NCI-H524 (cell line): ENCODE data around the gene PPP4R2.
A peak's percentile ranks its signal among the peaks of the same experiment; 100 is the strongest.
"Not testable (repeated sequence)": the region's sequence is repeated elsewhere in the genome, so short reads cannot be mapped to it uniquely, and the experiment has no call there.

Experiments
- DNase-seq, 2 experiments: peaks; one replicate each; lab custom pipeline; 2025; lab: John Stamatoyannopoulos, UW

The PPP4R2 gene

GRCh38 chr3:72977060-72977808, 19.4 kb upstream of the PPP4R2 start:
- no peak for DNase-seq

GRCh38 chr3:72982609-72983366, 13.8 kb upstream of the PPP4R2 start:
- DNase-seq: no peak

GRCh38 chr3:72985576-72985975, 11.0 kb upstream of the PPP4R2 start:
- no peak for DNase-seq

- no peak for DNase-seq
These were observed 5.8 kb upstream of the PPP4R2 start for GRCh38 chr3:72990701-72991395.

- DNase-seq: no peak
These were observed 5.1 kb upstream of the PPP4R2 start for GRCh38 chr3:72991522-72991921.

GRCh38 chr3:72993391-72993790, 3.2 kb upstream of the PPP4R2 start:
- no peak for DNase-seq

GRCh38 chr3:72995337-72995736, 1.3 kb upstream of the PPP4R2 start:
- no peak for DNase-seq

- no peak for DNase-seq
These were observed 514 bp upstream of the PPP4R2 start for GRCh38 chr3:72996121-72996472.

- peak; percentile 14 to 58 for DNase-seq
These were observed 880 bp downstream of the PPP4R2 start for GRCh38 chr3:72997421-72997961.

GRCh38 chr3:72998466-72998865, 1.9 kb downstream of the PPP4R2 start:
- no peak for DNase-seq

GRCh38 chr3:72999951-73000350, 3.3 kb downstream of the PPP4R2 start:
- DNase-seq: no peak

GRCh38 chr3:73003050-73003449, 6.4 kb downstream of the PPP4R2 start:
- not testable (repeated sequence) for DNase-seq

- no peak for DNase-seq
These were observed 7.7 kb downstream of the PPP4R2 start for GRCh38 chr3:73004316-73004715.

GRCh38 chr3:73007992-73008712, 11.5 kb downstream of the PPP4R2 start:
- DNase-seq: no peak

- DNase-seq: no peak
These were observed 12.4 kb downstream of the PPP4R2 start for GRCh38 chr3:73009008-73009407.

- DNase-seq: no peak
These were observed 13.1 kb downstream of the PPP4R2 start for GRCh38 chr3:73009750-73010149.

GRCh38 chr3:73010158-73010557, 13.5 kb downstream of the PPP4R2 start:
- no peak for DNase-seq

GRCh38 chr3:73018298-73018697, 21.7 kb downstream of the PPP4R2 start:
- no peak for DNase-seq

GRCh38 chr3:73018790-73019441, 22.3 kb downstream of the PPP4R2 start:
- DNase-seq: no peak

GRCh38 chr3:73021301-73021835, 24.8 kb downstream of the PPP4R2 start:
- no peak for DNase-seq

GRCh38 chr3:73024836-73025235, 28.2 kb downstream of the PPP4R2 start:
- no peak for DNase-seq
